Glutamatergic neuron (in vitro differentiated cells): ENCODE results near the gene ZNF488. TPM values are rescaled to one million over a fixed set of nuclear protein-coding genes. Genes with fewer than 3 reads are reported as not detected.

ENCODE experiments used
- DNase-seq: peaks from one replicate; pipeline ENCODE4 v3.0.0; 2022
- H3K27ac Mint-ChIP-seq: one replicate; pipeline ENCODE4 v1.8.0; 2020; ENCODE audit warnings: mild to moderate bottlenecking, mixed read lengths, inconsistent platforms; ENCODE audit not compliant: unreplicated experiment
- H3K27me3 Mint-ChIP-seq: one replicate; pipeline ENCODE4 v1.8.0; 2020; ENCODE audit warnings: mild to moderate bottlenecking, moderate library complexity, mixed read lengths, inconsistent platforms; ENCODE audit not compliant: unreplicated experiment
- H3K36me3 Mint-ChIP-seq: one replicate; pipeline ENCODE4 v1.8.0; 2020; ENCODE audit warnings: mild to moderate bottlenecking, mixed read lengths, inconsistent platforms; ENCODE audit not compliant: unreplicated experiment
- H3K4me1 Mint-ChIP-seq: one replicate; pipeline ENCODE4 v1.8.0; 2020; ENCODE audit warnings: mild to moderate bottlenecking, low read depth, mixed read lengths, inconsistent platforms; ENCODE audit not compliant: unreplicated experiment
- H3K4me3 Mint-ChIP-seq: one replicate; pipeline ENCODE4 v1.8.0; 2020; ENCODE audit warnings: mild to moderate bottlenecking, mixed read lengths, inconsistent platforms; ENCODE audit not compliant: unreplicated experiment
- H3K9me3 Mint-ChIP-seq: one replicate; pipeline ENCODE4 v1.8.0; 2020; ENCODE audit warnings: mild to moderate bottlenecking, moderate library complexity, mixed read lengths, inconsistent platforms; ENCODE audit not compliant: unreplicated experiment
- total RNA-seq: library from RNA; stranded (reverse); fragmentation: NEBNext Ultra II Directional; extraction: Animal tissue kit (Norgen Biotek cat#: 25700); gene quantifications from one replicate; pipeline ENCODE4 v1.2.1, GENCODE V29; 2021; ENCODE audit not compliant: unreplicated experiment
- TF ChIP-seq, protein P1 (sequence below): fragments of 200-600 bp; sonication (generic); IDR thresholded peaks from one replicate; pipeline ENCODE4 v1.5.0; 2021; ENCODE audit not compliant: partially characterized antibody, unreplicated experiment

Gene ZNF488
- total RNA-seq, 1 donor from 2014 or later, result 3.3 TPM

DNA sequence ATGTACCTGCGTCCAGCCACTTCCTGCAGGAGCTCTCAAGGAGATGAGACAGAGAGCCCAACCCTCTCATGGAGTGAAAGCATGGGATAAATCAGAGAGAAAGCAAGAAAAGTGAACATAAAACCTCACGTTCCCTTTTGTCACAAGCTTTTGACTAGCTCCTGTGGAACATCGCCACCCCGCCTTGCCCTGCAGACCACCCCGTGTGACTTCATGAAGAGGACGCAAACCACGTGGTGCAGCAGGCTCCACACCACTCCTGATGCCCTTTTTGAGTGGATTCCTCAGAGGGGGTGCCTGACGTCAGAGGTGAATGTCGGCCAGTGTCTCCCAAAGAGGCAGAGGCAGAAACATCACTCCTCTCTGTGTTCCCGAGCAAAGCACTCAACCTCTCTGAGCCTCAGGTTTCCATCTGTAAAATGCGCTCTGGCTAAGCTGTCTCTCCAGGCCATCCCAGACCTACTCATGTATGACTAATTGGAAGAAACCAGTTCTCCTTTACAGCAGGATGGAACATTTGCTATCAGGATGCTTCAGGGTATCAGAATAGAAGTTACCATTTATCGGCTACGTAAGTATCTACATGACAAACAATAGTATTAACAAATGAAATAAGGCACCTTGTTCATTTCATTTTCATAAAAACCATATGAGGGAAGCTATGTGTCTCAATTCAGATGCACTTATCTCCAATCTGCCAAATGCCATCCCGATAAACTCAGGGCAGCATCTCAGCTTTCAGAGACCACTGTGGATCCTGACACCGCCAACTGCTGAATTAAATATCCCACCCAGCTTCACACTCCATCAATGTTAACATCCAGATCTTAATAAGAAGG, 5.3 kb downstream of the ZNF488 start:
- Mint-ChIP-seq H3K27me3 (peaks cover 20% of the 10 kb centered on the region), H3K27ac (peak overlapping the region; percentile 28), H3K4me3 (no peak overlapping the region), H3K36me3 (peaks cover 7% of the 10 kb centered on the region), H3K4me1 (peaks cover 39% of the 10 kb centered on the region), H3K9me3 (peaks cover 17% of the 10 kb centered on the region)
- TF ChIP-seq, protein P1, sequence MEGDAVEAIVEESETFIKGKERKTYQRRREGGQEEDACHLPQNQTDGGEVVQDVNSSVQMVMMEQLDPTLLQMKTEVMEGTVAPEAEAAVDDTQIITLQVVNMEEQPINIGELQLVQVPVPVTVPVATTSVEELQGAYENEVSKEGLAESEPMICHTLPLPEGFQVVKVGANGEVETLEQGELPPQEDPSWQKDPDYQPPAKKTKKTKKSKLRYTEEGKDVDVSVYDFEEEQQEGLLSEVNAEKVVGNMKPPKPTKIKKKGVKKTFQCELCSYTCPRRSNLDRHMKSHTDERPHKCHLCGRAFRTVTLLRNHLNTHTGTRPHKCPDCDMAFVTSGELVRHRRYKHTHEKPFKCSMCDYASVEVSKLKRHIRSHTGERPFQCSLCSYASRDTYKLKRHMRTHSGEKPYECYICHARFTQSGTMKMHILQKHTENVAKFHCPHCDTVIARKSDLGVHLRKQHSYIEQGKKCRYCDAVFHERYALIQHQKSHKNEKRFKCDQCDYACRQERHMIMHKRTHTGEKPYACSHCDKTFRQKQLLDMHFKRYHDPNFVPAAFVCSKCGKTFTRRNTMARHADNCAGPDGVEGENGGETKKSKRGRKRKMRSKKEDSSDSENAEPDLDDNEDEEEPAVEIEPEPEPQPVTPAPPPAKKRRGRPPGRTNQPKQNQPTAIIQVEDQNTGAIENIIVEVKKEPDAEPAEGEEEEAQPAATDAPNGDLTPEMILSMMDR, result no peak
- DNase-seq, result no peak

DNA sequence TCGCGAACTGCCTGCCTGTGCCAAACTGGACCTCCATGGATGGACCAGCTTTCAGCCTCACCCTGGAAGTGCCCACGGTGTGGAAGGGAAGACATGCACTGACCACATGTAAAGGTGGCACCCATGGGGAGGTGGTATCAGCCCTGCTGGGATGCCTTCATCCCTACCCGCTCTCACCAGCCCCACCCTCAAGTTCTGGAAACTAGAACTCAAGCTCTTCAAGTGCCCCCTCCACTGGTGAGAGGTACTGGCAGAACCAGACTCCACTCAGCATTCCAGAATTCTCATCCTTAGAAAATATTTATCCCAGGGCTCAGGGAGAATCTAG, 5.9 kb downstream of the ZNF488 start:
- peaks cover 7% of the 10 kb centered on the region for H3K36me3 Mint-ChIP-seq
- H3K4me1 Mint-ChIP-seq, result peaks cover 34% of the 10 kb centered on the region
- H3K27me3 Mint-ChIP-seq, result peaks cover 18% of the 10 kb centered on the region
- H3K4me3 Mint-ChIP-seq, result no peak overlapping the region
- no peak for DNase-seq
- H3K9me3 Mint-ChIP-seq, result peaks cover 16% of the 10 kb centered on the region
- TF ChIP-seq, protein P1, result no peak
- H3K27ac Mint-ChIP-seq, result peak overlapping the region; percentile 94

DNA sequence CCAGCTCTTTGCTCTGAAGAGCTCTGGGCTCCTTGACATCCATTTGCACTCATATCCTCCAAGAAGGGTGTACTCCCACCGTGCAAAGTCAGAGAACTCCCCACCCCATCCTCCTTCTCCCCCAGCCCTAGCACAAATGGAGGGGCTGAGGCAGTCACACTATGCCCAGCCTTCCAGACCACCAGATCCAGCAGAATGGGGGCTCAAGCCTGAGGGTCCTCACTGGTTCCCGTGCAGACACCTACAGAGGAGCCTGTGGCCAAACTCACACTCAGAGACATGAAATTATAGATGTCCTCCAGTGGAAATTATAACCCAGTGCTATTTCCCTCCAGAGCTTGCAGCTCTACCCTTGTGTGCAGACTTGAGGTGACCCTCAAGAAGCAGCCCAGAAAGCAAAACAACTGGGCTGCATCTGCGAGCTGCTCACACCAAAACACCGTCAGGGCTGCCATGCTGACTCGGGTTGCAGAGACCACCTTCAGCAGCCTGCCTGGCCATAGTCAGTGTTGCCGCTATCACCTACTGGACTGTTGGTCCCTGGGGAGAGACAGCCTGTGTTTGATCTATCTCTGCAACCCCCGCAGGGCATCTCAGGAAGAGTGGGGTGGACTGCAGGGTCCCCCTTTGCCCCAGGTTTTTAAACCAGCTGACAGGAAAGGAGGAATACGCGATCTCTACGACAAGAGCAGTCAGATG, 7.4 kb downstream of the ZNF488 start:
- Mint-ChIP-seq H3K4me1 (peaks cover 34% of the 10 kb centered on the region), H3K27me3 (peaks cover 18% of the 10 kb centered on the region), H3K9me3 (peaks cover 16% of the 10 kb centered on the region), H3K27ac (peak overlapping the region; percentile 94), H3K4me3 (peak overlapping the region; percentile 63), H3K36me3 (peaks cover 7% of the 10 kb centered on the region)
- TF ChIP-seq, protein P1, result no peak
- DNase-seq, result no peak

DNA sequence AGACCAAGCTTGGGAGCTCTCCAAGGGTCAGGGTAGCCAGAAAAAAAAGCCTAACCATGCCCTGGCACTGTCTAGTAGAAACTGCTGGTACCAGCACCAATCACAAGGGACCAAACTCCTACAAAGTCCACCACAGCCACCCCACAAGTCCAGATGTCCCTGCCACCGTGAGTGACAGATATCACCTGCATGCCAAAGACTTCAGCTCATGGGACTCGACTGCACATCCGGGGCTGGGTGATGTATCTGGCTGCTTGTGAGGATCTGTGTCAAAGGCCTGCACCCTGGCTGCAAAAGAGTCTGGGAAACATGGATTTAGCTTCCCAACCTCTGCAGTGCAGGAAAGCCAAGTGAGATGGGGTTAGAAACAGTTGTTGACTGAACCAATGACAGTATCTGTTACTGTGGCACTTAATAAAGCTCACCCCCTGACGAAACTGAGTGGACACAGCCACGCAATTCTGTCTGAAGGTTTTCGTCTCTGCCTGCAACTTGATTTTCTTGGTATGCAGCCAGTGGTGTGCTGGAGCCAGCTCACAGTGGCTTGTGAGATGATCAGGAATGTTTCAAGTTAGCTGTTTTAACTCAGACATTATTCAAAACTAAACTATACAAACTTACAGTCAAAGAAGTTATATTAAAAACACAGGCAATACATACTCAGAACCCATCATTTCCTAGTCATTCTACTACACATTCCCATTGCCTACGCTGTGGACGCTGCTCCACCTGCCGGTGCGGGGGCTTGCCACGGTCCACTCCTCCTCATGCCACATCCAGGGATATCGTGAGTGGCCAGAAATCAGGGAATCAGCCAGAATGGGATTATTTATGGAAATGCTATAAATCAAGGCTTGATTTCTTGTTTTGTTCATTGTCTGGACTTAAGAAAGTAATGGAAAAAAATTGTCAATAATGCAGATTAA, 9.2 kb downstream of the ZNF488 start:
- Mint-ChIP-seq H3K4me1 (peaks cover 38% of the 10 kb centered on the region), H3K27me3 (peaks cover 19% of the 10 kb centered on the region), H3K9me3 (peaks cover 14% of the 10 kb centered on the region), H3K4me3 (no peak overlapping the region), H3K27ac (no peak overlapping the region), H3K36me3 (peaks cover 2% of the 10 kb centered on the region)
- TF ChIP-seq, protein P1, result no peak
- no peak for DNase-seq
